GM18867 (cell line): ENCODE measurements around the gene JMY.

ENCODE experiments used
- ATAC-seq: cut with Tn5 transposase; IDR thresholded peaks from one replicate; pipeline ENCODE4 v1.9.1; 2021; ENCODE audit warnings: mild to moderate bottlenecking, moderate library complexity; ENCODE audit not compliant: unreplicated experiment

JMY gene

GRCh38 chr5:79235634-79236361 lies at the start of gene JMY:
Gene JMY, plus strand, starts transcription at chr5:79236131. Its CDS starts 520 bp downstream, at chr5:79236651.
- peak; percentile 80 for ATAC-seq

GRCh38 chr5:79186455-79186854 lies 49.5 kb upstream of the JMY start:
- no peak for ATAC-seq

DNA sequence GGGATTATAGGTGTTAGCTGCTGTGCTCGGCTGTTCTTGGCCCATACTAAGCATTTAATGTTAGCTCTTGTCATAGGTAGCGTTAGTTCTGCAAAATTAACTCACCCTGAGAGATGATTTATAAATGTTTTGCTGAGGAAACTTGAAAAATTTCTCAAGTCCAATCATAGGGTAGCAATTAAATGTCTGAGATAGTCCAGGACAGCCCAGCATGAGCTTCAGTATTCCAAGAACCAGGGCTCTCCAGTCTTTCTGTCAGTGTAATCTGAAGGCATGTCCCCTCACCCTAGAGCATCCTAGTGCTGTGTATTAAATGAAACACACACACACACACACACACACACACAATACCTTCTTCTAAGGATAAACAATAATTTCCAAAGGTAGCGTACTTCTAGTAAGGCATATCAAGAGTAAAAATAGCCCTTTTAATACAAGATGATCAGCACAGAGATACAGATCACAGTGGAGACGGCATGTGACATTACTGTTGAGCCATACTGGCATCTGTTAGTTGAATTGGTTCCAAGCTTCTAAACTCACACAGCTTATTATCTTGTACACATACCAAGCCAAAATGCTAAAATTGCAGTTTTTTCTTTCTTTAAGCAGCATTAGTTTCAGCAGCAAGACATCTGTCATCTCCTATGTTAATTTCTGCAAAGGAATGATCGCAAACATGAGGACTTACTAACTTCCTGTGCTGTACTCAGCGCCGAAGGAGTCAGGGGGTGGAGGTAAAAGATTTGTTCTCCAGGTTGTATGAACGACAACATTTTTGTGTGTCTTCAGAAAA lies 46.3 kb upstream of the JMY start:
- ATAC-seq = no peak

DNA sequence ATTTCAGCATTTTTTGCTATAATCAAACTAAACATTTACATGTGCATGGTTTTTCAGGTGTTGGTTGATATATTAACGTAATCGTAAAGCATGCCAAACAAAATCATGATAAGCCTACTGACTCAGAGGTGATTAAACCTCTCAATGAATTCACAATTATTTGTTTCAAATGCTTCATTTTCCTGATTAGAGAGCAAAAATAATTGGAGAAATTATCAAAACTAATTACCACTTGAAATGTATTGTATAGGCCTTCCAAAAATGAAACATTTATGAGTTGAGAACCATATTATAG lies 45.7 kb upstream of the JMY start:
- no peak for ATAC-seq

- no peak for ATAC-seq
These were observed 44.5 kb upstream of the JMY start for GRCh38 chr5:79191457-79191856.

GRCh38 chr5:79193643-79194042 lies 42.3 kb upstream of the JMY start:
- no peak for ATAC-seq

DNA sequence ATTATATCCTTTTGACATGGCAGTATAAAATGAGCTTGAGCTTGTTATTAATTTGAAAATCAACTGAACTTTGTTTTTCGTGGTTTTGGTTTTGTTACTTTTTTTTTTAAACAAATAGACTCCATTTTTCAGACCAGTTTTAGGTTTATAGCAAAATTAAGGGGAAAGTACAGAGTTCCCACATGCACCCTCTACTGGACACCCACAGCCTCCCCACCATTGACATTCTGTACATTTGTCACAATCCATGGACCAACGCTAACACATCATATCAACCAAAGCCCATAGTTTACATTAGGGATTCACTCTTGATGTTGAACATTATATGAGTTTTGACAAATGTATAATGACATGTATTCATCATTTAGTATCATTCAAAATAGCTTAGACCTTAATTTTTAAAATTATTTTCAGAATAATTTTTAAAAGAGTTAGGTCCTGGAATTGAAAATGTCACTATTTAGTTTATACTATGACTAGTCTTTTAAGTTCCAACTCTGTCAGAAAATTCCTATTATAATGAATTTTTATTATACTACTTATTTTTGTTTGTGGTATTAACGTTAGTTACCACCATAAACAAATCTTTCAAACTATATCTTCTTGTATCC lies 35.3 kb upstream of the JMY start:
- ATAC-seq = no peak

DNA sequence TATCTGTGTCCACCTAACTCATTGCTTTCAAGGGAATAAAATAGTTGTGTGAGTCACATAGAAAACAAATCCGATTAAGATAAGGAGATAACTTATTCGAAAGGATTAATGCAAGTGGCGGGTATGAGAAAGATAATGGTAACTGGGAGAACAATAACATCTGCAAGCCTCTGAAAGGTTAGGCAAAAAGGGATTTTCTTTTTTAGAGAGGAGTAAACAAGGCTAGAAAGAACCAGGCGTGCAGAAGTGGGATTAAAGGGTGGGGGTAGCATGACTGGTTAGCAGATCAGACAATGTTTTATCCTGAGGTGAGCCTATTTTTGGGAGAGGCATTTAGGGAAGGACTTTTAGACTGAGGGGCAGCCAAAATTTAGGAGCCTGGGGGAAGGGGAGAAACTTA lies 34.7 kb upstream of the JMY start:
- no peak for ATAC-seq

- ATAC-seq = no peak
These were observed 33.9 kb upstream of the JMY start for GRCh38 chr5:79202076-79202475.

GRCh38 chr5:79205965-79206364 lies 30.0 kb upstream of the JMY start:
- ATAC-seq = no peak

- no peak for ATAC-seq
These were observed 29.4 kb upstream of the JMY start for GRCh38 chr5:79206541-79206940.

GRCh38 chr5:79209505-79209904 lies 26.4 kb upstream of the JMY start:
- no peak for ATAC-seq

- ATAC-seq = no peak
These were observed 11.5 kb upstream of the JMY start for GRCh38 chr5:79224286-79224984.

DNA sequence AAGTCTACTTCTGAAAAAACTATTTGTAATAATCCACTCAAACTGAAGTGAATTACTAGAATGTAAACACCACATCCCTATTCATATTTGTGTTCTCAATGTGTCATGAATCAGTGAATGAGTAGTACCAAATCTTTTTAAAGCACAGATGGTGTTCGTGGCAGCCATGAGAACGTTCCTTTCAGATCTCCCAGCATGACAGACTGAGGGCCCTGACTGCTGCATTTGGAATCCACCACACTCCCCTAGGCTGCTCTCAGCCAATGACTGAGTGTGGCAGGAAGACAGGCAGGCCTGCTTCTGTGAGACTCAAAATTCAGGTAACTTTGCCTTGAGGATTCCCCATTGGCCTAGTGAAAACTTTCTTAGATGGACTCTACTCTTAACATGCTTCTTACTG lies 10.9 kb upstream of the JMY start:
- no peak for ATAC-seq

- ATAC-seq = no peak
These were observed 10.5 kb upstream of the JMY start for GRCh38 chr5:79225441-79225840.

DNA sequence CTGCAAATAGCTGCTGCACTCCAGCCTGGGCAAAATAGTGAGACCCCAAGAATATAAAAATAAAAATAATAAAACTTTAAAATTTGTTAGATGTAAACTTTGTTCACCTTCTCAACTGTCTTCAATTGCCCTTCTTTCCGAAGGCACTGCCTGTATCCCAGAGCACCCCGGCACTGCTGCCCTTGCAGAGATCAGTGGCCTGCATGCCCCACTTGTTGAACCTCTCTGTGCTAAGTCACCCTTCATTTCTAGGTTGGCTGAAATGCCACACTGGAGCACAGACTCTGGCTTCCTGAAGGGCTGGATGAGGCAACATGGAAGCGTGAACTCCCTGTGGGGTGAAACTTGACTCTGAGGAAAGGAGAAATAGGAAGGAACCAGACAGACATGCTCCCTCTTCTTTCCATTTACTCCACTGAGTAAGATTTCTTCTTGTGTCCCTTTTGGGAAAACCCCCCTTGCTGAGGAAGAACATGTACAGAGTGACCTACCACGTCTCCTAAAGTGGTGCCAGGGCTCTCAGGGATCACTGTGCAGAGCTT lies 8.4 kb upstream of the JMY start:
- no peak for ATAC-seq

- ATAC-seq = peak; percentile 68
These were observed 6.4 kb upstream of the JMY start for GRCh38 chr5:79229357-79230174.

DNA sequence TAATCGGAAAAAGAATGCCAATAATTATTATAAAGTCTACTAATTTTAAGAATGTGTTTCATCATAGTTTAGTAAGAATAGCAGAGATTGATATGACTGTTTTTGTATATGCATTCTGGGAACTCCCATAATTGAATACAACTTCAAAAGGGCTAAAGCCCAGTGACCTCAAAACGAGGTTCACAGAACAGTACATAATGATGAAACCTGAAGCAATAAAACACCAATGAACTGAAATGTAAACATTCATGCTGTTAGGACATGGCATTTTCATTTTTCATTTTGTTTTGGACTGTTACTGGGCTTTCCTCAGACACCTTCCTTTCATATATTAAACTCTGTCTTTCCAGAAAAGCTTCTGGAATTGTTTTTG lies 684 bp upstream of the JMY start:
- ATAC-seq = peak; percentile 11

DNA sequence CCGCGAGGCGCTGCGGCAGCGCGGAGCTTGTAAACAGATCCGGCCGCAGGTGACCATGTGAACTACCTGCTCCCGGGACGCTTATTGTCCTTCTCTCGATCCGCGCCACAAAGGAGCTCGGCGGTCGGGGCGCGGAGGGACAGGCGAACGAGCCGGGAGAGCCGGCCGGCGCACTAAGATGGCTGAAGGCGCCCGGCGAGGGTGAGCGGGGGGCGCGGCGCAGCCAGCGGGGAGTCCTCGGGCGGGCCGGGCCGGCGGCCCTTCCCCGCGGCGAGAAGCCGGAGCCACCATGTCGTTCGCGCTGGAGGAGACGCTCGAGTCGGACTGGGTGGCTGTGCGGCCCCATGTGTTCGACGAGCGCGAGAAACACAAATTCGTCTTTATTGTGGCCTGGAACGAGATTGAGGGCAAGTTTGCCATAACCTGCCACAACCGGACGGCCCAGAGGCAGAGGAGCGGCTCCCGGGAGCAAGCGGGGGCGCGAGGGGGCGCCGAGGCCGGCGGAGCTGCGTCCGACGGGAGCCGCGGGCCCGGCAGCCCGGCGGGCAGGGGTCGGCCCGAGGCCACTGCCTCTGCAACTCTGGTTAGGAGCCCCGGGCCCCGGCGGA lies 535 bp downstream of the JMY start:
- ATAC-seq = peak; percentile 29
